OCI-LY7 (cell line): ENCODE results near the gene PTPRCAP. TPM values are rescaled to one million over a fixed set of nuclear protein-coding genes. Genes with fewer than 3 reads are reported as not detected.
"Not testable (repeated sequence)": the region's sequence is repeated elsewhere in the genome, so short reads cannot be mapped to it uniquely, and the experiment has no call there.

Experiments
- Bru-seq: library from RNA; stranded (reverse); fragments of 400-500 nt; gene quantifications from one replicate; lab custom pipeline; 2021; lab: Mats Ljungman, UMichigan
- BruChase-seq, 2 experiments: library from RNA; stranded (reverse); fragments of 400-500 nt; gene quantifications; one replicate each; lab custom pipeline; 2021; lab: Mats Ljungman, UMichigan
- BruUV-seq: library from RNA; stranded (reverse); fragments of 400-500 nt; replicated peaks from 2 replicates; lab custom pipeline; 2021; lab: Mats Ljungman, UMichigan
- CTCF ChIA-PET: fragments of 300-600 bp; sonication (Branson Sonifier 250); formaldehyde crosslinking; loops from one replicate; lab custom pipeline; 2022; ENCODE audit warnings: antibody characterized with exemption; ENCODE audit not compliant: unreplicated experiment; lab: Charles Lee
- POLR2A ChIA-PET: fragments of 300-600 bp; sonication (Branson Sonifier 250); formaldehyde crosslinking; loops from one replicate; lab custom pipeline; 2022; ENCODE audit warnings: antibody characterized with exemption; lab: Charles Lee
- DNase-seq: peaks from one replicate; pipeline ENCODE4 v3.0.0-alpha.2; 2015; ENCODE audit warnings: low spot score
- H2AFZ ChIP-seq: fragments of 200-600 bp; sonication (generic), shearing (Covaris generic); 2 replicates; pipeline ENCODE4 v1.6.1; 2014; ENCODE audit warnings: mild to moderate bottlenecking, antibody characterized with exemption, low read length, moderate library complexity
- H3K27ac ChIP-seq: fragments of 200-600 bp; sonication (generic); 2 replicates; pipeline ENCODE4 v1.5.1; 2014; ENCODE audit warnings: mixed run types, low read depth, mild to moderate bottlenecking, moderate library complexity, low read length, inconsistent platforms; ENCODE audit not compliant: poor library complexity, severe bottlenecking
- H3K36me3 ChIP-seq: fragments of 200-600 bp; sonication (generic); 2 replicates; pipeline ENCODE4 v1.6.1; 2014; ENCODE audit warnings: mild to moderate bottlenecking, antibody characterized with exemption, low read length, moderate library complexity, mixed read lengths; ENCODE audit not compliant: insufficient read depth
- H3K4me1 ChIP-seq: fragments of 200-600 bp; sonication (generic); 2 replicates; pipeline ENCODE4 v1.5.1; 2014; ENCODE audit warnings: mild to moderate bottlenecking, low read length; ENCODE audit not compliant: insufficient read depth, poor library complexity, severe bottlenecking
- H3K4me2 ChIP-seq: fragments of 200-600 bp; sonication (generic); 2 replicates; pipeline ENCODE4 v1.6.1; 2014; ENCODE audit warnings: mild to moderate bottlenecking, low read length
- H3K4me3 ChIP-seq: fragments of 200-600 bp; sonication (generic); 2 replicates; pipeline ENCODE4 v1.5.1; 2014; ENCODE audit warnings: mild to moderate bottlenecking, low read depth, low read length; ENCODE audit not compliant: poor library complexity, severe bottlenecking
- H3K79me2 ChIP-seq: fragments of 200-600 bp; sonication (generic); 2 replicates; pipeline ENCODE4 v1.6.1; 2016; ENCODE audit warnings: low read depth, mild to moderate bottlenecking, low read length, moderate library complexity, mixed read lengths; ENCODE audit not compliant: insufficient read depth
- H3K9me2 ChIP-seq: fragments of 200-600 bp; sonication (generic); 2 replicates; pipeline ENCODE4 v1.6.1; 2016; ENCODE audit warnings: mild to moderate bottlenecking, low read length, mixed read lengths; ENCODE audit not compliant: insufficient read depth
- H3K9me3 ChIP-seq: fragments of 200-600 bp; sonication (generic); 2 replicates; pipeline ENCODE4 v1.6.1; 2014; ENCODE audit warnings: mild to moderate bottlenecking, mixed run types, low read length, mixed read lengths
- H4K20me1 ChIP-seq: fragments of 200-600 bp; sonication (generic); 2 replicates; pipeline ENCODE4 v1.6.1; 2014; ENCODE audit warnings: mild to moderate bottlenecking, antibody characterized with exemption, low read length, moderate library complexity, mixed read lengths; ENCODE audit not compliant: insufficient read depth
- CTCF ChIP-seq: fragments of 200-600 bp; sonication (generic); conservative IDR thresholded peaks from 2 replicates; pipeline ENCODE4 v1.5.1; 2014; ENCODE audit warnings: mild to moderate bottlenecking, antibody characterized with exemption, low read length, moderate library complexity, mixed read lengths
- EZH2phosphoT487 ChIP-seq: fragments of 200-600 bp; sonication (generic); IDR thresholded peaks from 2 replicates; pipeline ENCODE4 v1.6.1; 2018; ENCODE audit warnings: low read depth, borderline replicate concordance, mild to moderate bottlenecking, mixed run types, antibody characterized with exemption, low read length, moderate library complexity, mixed read lengths
- intact Hi-C: fragments of 100-400 bp; cut with micrococcal nuclease; formaldehyde crosslinking; loops from one replicate; pipeline ENCODE4 v1.10.0; 2022; ENCODE audit not compliant: unreplicated experiment
- long read RNA-seq: library from polyadenylated mRNA; stranded (forward); transcript quantifications from one replicate; pipeline ENCODE4 v2.0.0, GENCODE V29; 2022
- total RNA-seq, 2 experiments: library from RNA; depleted of rRNA in 1 of 2; stranded (reverse); fragments of >200 nt in 1 of 2; shearing (Covaris generic) in 1 of 2; gene quantifications; 2 replicates each; pipeline ENCODE4 v1.2.3, GENCODE V29; 2014 to 2022

PTPRCAP gene
- total RNA-seq (2014; rRNA removed; shearing (Covaris generic)): 175 and 212 TPM in 2 replicates
- total RNA-seq (2022): 101 and 129 TPM in 2 replicates
- percentile 86 among the genes with signal in this experiment for Bru-seq, nascent RNA
- percentile 85 among the genes with signal in this experiment for BruChase-seq, experiment 1, labeled RNA remaining after a 6-hour chase
- BruChase-seq, experiment 2, labeled RNA remaining after a 2-hour chase: percentile 83 among the genes with signal in this experiment
- long read RNA-seq, transcript PTPRCAP-201 (2 exons, 1,292 nt): major isoform, 99 of 133 reads
- long read RNA-seq, partial matches to known transcripts: 29 of 133 reads
- long read RNA-seq, other reads (novel, unspliced or antisense): 5 of 133 reads

DNA sequence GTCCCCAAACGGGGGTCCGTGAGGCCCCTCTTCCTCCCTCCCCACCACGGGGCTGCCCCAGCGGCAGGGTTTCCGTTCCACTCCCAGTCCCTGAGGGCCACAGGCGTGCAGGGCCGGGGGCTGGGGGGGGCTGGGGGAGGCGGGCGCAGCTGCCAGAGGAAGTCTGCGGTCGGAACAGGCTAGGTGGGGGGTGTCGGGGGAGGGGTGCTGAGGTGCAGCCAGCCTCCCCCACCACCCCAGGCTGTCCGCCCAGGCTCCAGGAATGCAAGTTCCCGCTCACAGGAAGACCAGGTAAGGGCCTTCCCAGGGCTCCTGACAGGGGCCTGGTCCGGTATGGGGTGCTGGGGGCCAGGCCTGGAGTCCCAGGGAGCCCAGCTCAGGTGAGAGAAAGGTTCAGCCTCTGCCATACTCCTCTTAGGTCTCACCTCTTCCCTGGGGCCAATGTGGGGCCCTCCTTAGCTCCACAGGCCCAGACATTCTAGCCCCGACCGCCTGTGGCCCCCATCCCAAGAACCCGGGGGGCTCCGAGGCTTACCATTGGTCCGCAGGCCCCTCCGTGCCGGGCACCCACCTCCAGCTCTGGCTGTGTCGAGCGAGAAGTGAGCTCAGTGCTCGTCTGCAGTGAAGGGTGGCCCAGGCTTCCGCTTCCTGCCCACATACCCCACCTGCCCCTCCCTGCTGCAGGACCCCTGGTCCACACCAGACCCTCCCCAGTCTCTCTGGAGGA is at the start of gene PTPRCAP:
Gene PTPRCAP, minus strand, starts transcription at position 601 of the 727 bp plus-strand sequence. Its CDS starts 63 bp downstream, at position 538.
- peaks cover 82% of the 10 kb centered on the region for H3K4me1 ChIP-seq
- peaks cover 12% of the 10 kb centered on the region for H4K20me1 ChIP-seq
- H3K4me3 ChIP-seq: peak within 1 kb of the TSS; percentile 81
- CTCF ChIA-PET: interaction anchor here (0.6 to 1.0 kb wide), 3 partner anchors 12 to 84 kb away, joined by 3 to 11 read pairs (median 3); no protein-coding TSS in a partner anchor
- peaks cover 29% of the 10 kb centered on the region for H3K79me2 ChIP-seq
- H3K4me2 ChIP-seq: peak within 1 kb of the TSS; percentile 97
- peak; percentile 89 for DNase-seq
- TF ChIP-seq CTCF (no peak), EZH2phosphoT487 (no peak)
- H3K9me2 ChIP-seq: no peaks in the 10 kb centered on the region
- no peaks in the 10 kb centered on the region for H3K9me3 ChIP-seq
- intact Hi-C loops: loop anchor here (1.0 to 2.0 kb wide), 4 partner anchors 27 to 69 kb away; partner anchors contain the start of gene TMEM134
- POLR2A ChIA-PET: interaction anchor here (0.6 to 3.6 kb wide), 16 partner anchors 8 to 207 kb away, joined by 3 to 38 read pairs (median 6); partner anchors contain the start of genes PPP1CA, RAD9A, RPS6KB2 and TBC1D10C
- peaks cover 59% of the 10 kb centered on the region for H3K36me3 ChIP-seq
- BruUV-seq: no TSS peak
- no peak within 1 kb of the TSS for H2AFZ ChIP-seq
- H3K27ac ChIP-seq: peak within 1 kb of the TSS; percentile 94

- no TSS peak for BruUV-seq
- peaks cover 44% of the 10 kb centered on the region for H3K36me3 ChIP-seq
- TF ChIP-seq CTCF (no peak), EZH2phosphoT487 (no peak)
These were observed 49.2 kb upstream of the PTPRCAP start for GRCh38 chr11:67486481-67487195.

DNA sequence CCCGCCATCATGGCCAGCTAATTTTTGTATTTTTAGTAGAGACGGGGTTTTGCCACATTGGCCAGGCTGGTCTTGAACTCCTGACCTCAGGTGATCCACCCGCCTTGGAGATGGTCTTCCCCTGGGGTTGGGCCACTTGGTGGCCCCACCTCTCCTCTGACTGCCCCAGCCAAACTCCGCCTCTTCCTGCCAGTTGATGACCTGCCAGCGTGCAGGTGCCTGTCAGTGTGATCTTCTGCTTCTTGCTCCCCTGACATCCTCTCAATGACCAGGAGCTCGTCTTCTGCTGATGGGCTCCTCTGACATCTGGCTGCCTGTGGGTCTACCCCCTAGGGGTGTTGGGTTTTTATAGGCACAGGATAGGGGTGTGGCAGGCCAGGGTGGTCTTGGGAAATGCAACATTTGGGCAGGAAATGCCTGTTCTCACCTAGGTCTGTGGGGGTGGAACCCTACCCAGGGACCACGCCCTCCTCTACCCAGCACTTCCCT is 48.4 kb upstream of the PTPRCAP start:
- H2AFZ ChIP-seq, BruUV-seq, H3K9me2 ChIP-seq, H4K20me1 ChIP-seq, CTCF ChIA-PET, H3K9me3 ChIP-seq: not testable (repeated sequence)
- H3K36me3 ChIP-seq: peaks cover 38% of the 10 kb centered on the region
- H3K4me1 ChIP-seq: peaks cover 44% of the 10 kb centered on the region
- H3K4me2 ChIP-seq: peak overlapping the region; percentile 95
- DNase-seq: peak; percentile 93
- H3K79me2 ChIP-seq: peaks cover 28% of the 10 kb centered on the region; the same call in 1 of the 2 replicates
- intact Hi-C loops: loop anchor here (2.0 kb wide), 2 partner anchors 21 to 43 kb away; partner anchors contain the start of gene CORO1B
- peak overlapping the region; percentile 71 for H3K4me3 ChIP-seq
- peak overlapping the region; percentile 87 for H3K27ac ChIP-seq
- POLR2A ChIA-PET: interaction anchor here (0.6 to 1.8 kb wide), 11 partner anchors 13 to 214 kb away, joined by 3 to 5 read pairs (median 3); partner anchors contain the start of gene PPP1CA

More at GRCh38 chr11:67486481-67487195, 49.2 kb upstream of the PTPRCAP start:
- peak overlapping the region; percentile 87 for H3K27ac ChIP-seq
- no peak for DNase-seq
- H4K20me1 ChIP-seq: no peaks in the 10 kb centered on the region
- peak overlapping the region; percentile 95 for H3K4me2 ChIP-seq
- H3K79me2 ChIP-seq: peaks cover 28% of the 10 kb centered on the region; the same call in 1 of the 2 replicates
- H3K9me2 ChIP-seq: no peaks in the 10 kb centered on the region
- intact Hi-C loops: no loop called here
- ChIA-PET CTCF (no interaction called here), POLR2A (interaction anchor here (0.6 to 1.8 kb wide), 8 partner anchors 12 to 112 kb away, joined by 3 to 5 read pairs (median 3); no protein-coding TSS in a partner anchor)
- peak overlapping the region; percentile 18 for H3K4me3 ChIP-seq
- peaks cover 44% of the 10 kb centered on the region for H3K4me1 ChIP-seq
- no peak overlapping the region for H2AFZ ChIP-seq
- H3K9me3 ChIP-seq: no peaks in the 10 kb centered on the region
